Activated naive CD4-positive, alpha-beta T cell treated with anti-CD3 and anti-CD28 coated beads, Interleukin-2, amount 50 U/mL, for 72 hours (primary cell): Measurements from ENCODE around the gene DIO1. TPM values are rescaled to one million over a fixed set of nuclear protein-coding genes. Genes with fewer than 3 reads are reported as not detected.
A peak's percentile ranks its signal among the peaks of the same experiment; 100 is the strongest.

Experiments
- ATAC-seq, 2 donors: fragments of 150-1000 bp; cut with Tn5 transposase; 2 replicates each; pipeline ENCODE4 v1.10.0; 2021; ENCODE audit warnings: mild to moderate bottlenecking in 2 of 2, moderate library complexity in 2 of 2
- DNase-seq, 2 donors: peaks; one replicate each; pipeline ENCODE4 v3.0.0; 2021 to 2022; ENCODE audit warnings: low spot score in 2 of 2
- H3K27ac Mint-ChIP-seq, 2 donors: one replicate each; pipeline ENCODE4 v1.8.0; 2022; ENCODE audit warnings: mild to moderate bottlenecking in 2 of 2, mixed read lengths in 2 of 2
- H3K36me3 Mint-ChIP-seq, 2 donors: one replicate each; pipeline ENCODE4 v1.8.0; 2022; ENCODE audit warnings: mixed read lengths in 2 of 2
- H3K9me3 Mint-ChIP-seq, 2 donors: one replicate each; pipeline ENCODE4 v1.8.0; 2022; ENCODE audit warnings: mixed read lengths in 2 of 2
- total RNA-seq, 2 donors: library from RNA; stranded (reverse); gene quantifications; one replicate each; pipeline ENCODE4 v1.2.3, GENCODE V29; 2022

The DIO1 gene
- total RNA-seq, 2 donors from 2014 or later: not detected

- Mint-ChIP-seq H3K36me3 (peaks cover 7 to 11% of the 10 kb centered on the region in 2 donors), H3K27ac (peak within 1 kb of the TSS; percentile 95 to 99), H3K9me3 (no peaks in the 10 kb centered on the region)
- peak; percentile 85 to 94 for ATAC-seq
- peak; percentile 82 to 91 for DNase-seq
Observed at GRCh38 chr1:53889304-53890298, 4.4 kb upstream of the DIO1 start, which contains the start of gene YIPF1. TSS of gene YIPF1 (minus strand) at chr1:53889797. CDS start at chr1:53888937, 860 bp downstream.

- H3K9me3 Mint-ChIP-seq: no peaks in the 10 kb centered on the region
Observed at GRCh38 chr1:53890522-53890941, 3.5 kb upstream of the DIO1 start.

GRCh38 chr1:53891018-53891417 is 3.0 kb upstream of the DIO1 start:
- H3K36me3 Mint-ChIP-seq: peaks cover 0 to 4% of the 10 kb centered on the region in 2 donors
- ATAC-seq: no peak
- peak overlapping the region in 1 of 2 donors; percentile 95 for H3K27ac Mint-ChIP-seq
- DNase-seq: no peak
- no peaks in the 10 kb centered on the region for H3K9me3 Mint-ChIP-seq

More at GRCh38 chr1:53890522-53890941, 3.5 kb upstream of the DIO1 start:
- ATAC-seq (peak in 1 of 2 donors; percentile 6), DNase-seq (peak in 1 of 2 donors; percentile 10)
- peak overlapping the region; percentile 56 to 95 for H3K27ac Mint-ChIP-seq
- peaks cover 0 to 4% of the 10 kb centered on the region in 2 donors for H3K36me3 Mint-ChIP-seq

- Mint-ChIP-seq H3K27ac (no peak overlapping the region), H3K36me3 (peaks cover 0 to 4% of the 10 kb centered on the region in 2 donors), H3K9me3 (no peaks in the 10 kb centered on the region)
- ATAC-seq (no peak), DNase-seq (no peak)
Observed at GRCh38 chr1:53891678-53892077, 2.3 kb upstream of the DIO1 start.

- Mint-ChIP-seq H3K27ac (peak overlapping the region in 1 of 2 donors; percentile 58), H3K9me3 (no peaks in the 10 kb centered on the region), H3K36me3 (peaks cover 0 to 4% of the 10 kb centered on the region in 2 donors)
- ATAC-seq: no peak
- no peak for DNase-seq
Observed at GRCh38 chr1:53892911-53893310, 1.1 kb upstream of the DIO1 start.

GRCh38 chr1:53894644-53895043 is 657 bp downstream of the DIO1 start:
- DNase-seq (no peak), ATAC-seq (no peak)
- H3K9me3 Mint-ChIP-seq: no peaks in the 10 kb centered on the region
- H3K36me3 Mint-ChIP-seq: no peaks in the 10 kb centered on the region
- H3K27ac Mint-ChIP-seq: no peak overlapping the region

- H3K27ac Mint-ChIP-seq: no peak overlapping the region
- H3K9me3 Mint-ChIP-seq: no peaks in the 10 kb centered on the region
- ATAC-seq (no peak), DNase-seq (no peak)
- no peaks in the 10 kb centered on the region for H3K36me3 Mint-ChIP-seq
Observed at GRCh38 chr1:53895421-53895820, 1.4 kb downstream of the DIO1 start.

- peak overlapping the region in 1 of 2 donors; percentile 90 for H3K27ac Mint-ChIP-seq
- H3K9me3 Mint-ChIP-seq: no peaks in the 10 kb centered on the region
- DNase-seq (no peak), ATAC-seq (no peak)
- no peaks in the 10 kb centered on the region for H3K36me3 Mint-ChIP-seq
Observed at GRCh38 chr1:53896635-53897229, 2.7 kb downstream of the DIO1 start.

- ATAC-seq: no peak
- no peaks in the 10 kb centered on the region for H3K9me3 Mint-ChIP-seq
- no peaks in the 10 kb centered on the region for H3K36me3 Mint-ChIP-seq
- DNase-seq: no peak
- H3K27ac Mint-ChIP-seq: no peak overlapping the region
Observed at GRCh38 chr1:53899206-53899628, 5.2 kb downstream of the DIO1 start.

- ATAC-seq (no peak), DNase-seq (no peak)
- Mint-ChIP-seq H3K27ac (no peak overlapping the region), H3K36me3 (no peaks in the 10 kb centered on the region), H3K9me3 (no peaks in the 10 kb centered on the region)
Observed at GRCh38 chr1:53899708-53900107, 5.7 kb downstream of the DIO1 start.

- no peaks in the 10 kb centered on the region for H3K9me3 Mint-ChIP-seq
- ATAC-seq (no peak), DNase-seq (no peak)
- H3K36me3 Mint-ChIP-seq: no peaks in the 10 kb centered on the region
- no peak overlapping the region for H3K27ac Mint-ChIP-seq
Observed at GRCh38 chr1:53902235-53903138, 8.5 kb downstream of the DIO1 start.

- no peak overlapping the region for H3K27ac Mint-ChIP-seq
- no peak for ATAC-seq
Observed at GRCh38 chr1:53905509-53905908, 11.5 kb downstream of the DIO1 start.

GRCh38 chr1:53906121-53906520 is 12.1 kb downstream of the DIO1 start:
- DNase-seq: no peak
- ATAC-seq: no peak
- Mint-ChIP-seq H3K27ac (no peak overlapping the region), H3K9me3 (no peaks in the 10 kb centered on the region), H3K36me3 (no peaks in the 10 kb centered on the region)

More at GRCh38 chr1:53905509-53905908, 11.5 kb downstream of the DIO1 start:
- no peaks in the 10 kb centered on the region for H3K9me3 Mint-ChIP-seq
- no peaks in the 10 kb centered on the region for H3K36me3 Mint-ChIP-seq
- no peak for DNase-seq

GRCh38 chr1:53909946-53910345 is 16.0 kb downstream of the DIO1 start:
- Mint-ChIP-seq H3K27ac (no peak overlapping the region), H3K9me3 (no peaks in the 10 kb centered on the region), H3K36me3 (no peaks in the 10 kb centered on the region)
- DNase-seq (no peak), ATAC-seq (no peak)

GRCh38 chr1:53911442-53911841 is 17.5 kb downstream of the DIO1 start:
- ATAC-seq (no peak), DNase-seq (no peak)
- Mint-ChIP-seq H3K9me3 (no peaks in the 10 kb centered on the region), H3K36me3 (no peaks in the 10 kb centered on the region), H3K27ac (no peak overlapping the region)

- Mint-ChIP-seq H3K9me3 (no peaks in the 10 kb centered on the region), H3K36me3 (no peaks in the 10 kb centered on the region), H3K27ac (no peak overlapping the region)
- no peak for DNase-seq
- ATAC-seq: no peak
Observed at GRCh38 chr1:53913352-53914033, 19.5 kb downstream of the DIO1 start.
